Keratinocyte (primary cell): ENCODE measurements around the gene G6PD. TPM values are rescaled to one million over a fixed set of nuclear protein-coding genes. Genes with fewer than 3 reads are reported as not detected.

ENCODE experiments used
- DNase-seq: peaks from one replicate; pipeline ENCODE4 v3.0.0-alpha.2; 2011; ENCODE audit warnings: low read depth, missing footprints, low spot score
- FAIRE-seq: peaks from 2 replicates; lab custom pipeline; 2011; peaks lifted over from hg19 to GRCh38; lab: Jason Lieb, UNC
- H2AFZ ChIP-seq: 2 replicates; pipeline ENCODE4 v1.6.0; 2012; ENCODE audit warnings: low read length, control low read depth, inconsistent platforms; ENCODE audit not compliant: control insufficient read depth
- H3K27ac ChIP-seq: 2 replicates; pipeline ENCODE4 v1.5.1; 2011; ENCODE audit warnings: low read length; ENCODE audit not compliant: control insufficient read depth, insufficient read depth
- H3K27me3 ChIP-seq: 3 replicates; pipeline ENCODE4 v1.6.0; 2011; ENCODE audit warnings: low read length; ENCODE audit not compliant: control insufficient read depth, insufficient read depth; ENCODE audit errors: extremely low read depth
- H3K36me3 ChIP-seq, 2 experiments: 2 replicates in 1 of 2; 3 replicates in 1 of 2; pipeline ENCODE4 v1.5.1; 2011; ENCODE audit warnings: low read length in 2 of 2, mild to moderate bottlenecking in 1 of 2; ENCODE audit not compliant: control insufficient read depth in 2 of 2, insufficient read depth in 2 of 2; ENCODE audit errors: extremely low read depth in 1 of 2
- H3K4me1 ChIP-seq: 3 replicates; pipeline ENCODE4 v1.5.1; 2011; ENCODE audit warnings: low read length; ENCODE audit not compliant: control insufficient read depth, insufficient read depth; ENCODE audit errors: extremely low read depth
- H3K4me2 ChIP-seq: 3 replicates; pipeline ENCODE4 v1.6.0; 2011; ENCODE audit warnings: low read depth, low read length; ENCODE audit not compliant: control insufficient read depth, insufficient read depth; ENCODE audit errors: extremely low read depth
- H3K4me3 ChIP-seq, 3 experiments: fragments of 200-600 bp in 1 of 3; sonication (generic) in 1 of 3; 2 replicates in 2 of 3; 3 replicates in 1 of 3; pipeline ENCODE4 v1.5.1; 2011 to 2016; ENCODE audit warnings: low read length in 3 of 3, mild to moderate bottlenecking in 3 of 3, control low read depth in 2 of 3, inconsistent platforms in 1 of 3, low read depth in 1 of 3, mixed read lengths in 1 of 3, mixed run types in 1 of 3, moderate library complexity in 1 of 3; ENCODE audit not compliant: control insufficient read depth in 2 of 3, insufficient read depth in 2 of 3; ENCODE audit errors: extremely low read depth in 1 of 3
- H3K79me2 ChIP-seq: 2 replicates; pipeline ENCODE4 v1.6.0; 2012; ENCODE audit warnings: low read length; ENCODE audit not compliant: control insufficient read depth, insufficient read depth
- H3K9ac ChIP-seq: 3 replicates; pipeline ENCODE4 v1.6.0; 2011; ENCODE audit warnings: low read length; ENCODE audit not compliant: control insufficient read depth, insufficient read depth; ENCODE audit errors: extremely low read depth
- H3K9me1 ChIP-seq: 3 replicates; pipeline ENCODE4 v1.6.0; 2011; ENCODE audit warnings: low read length; ENCODE audit not compliant: control insufficient read depth, insufficient read depth; ENCODE audit errors: extremely low read depth
- H3K9me3 ChIP-seq: 2 replicates; pipeline ENCODE4 v1.5.1; 2012; ENCODE audit warnings: low read depth, low read length; ENCODE audit not compliant: control insufficient read depth
- H4K20me1 ChIP-seq: 3 replicates; pipeline ENCODE4 v1.6.0; 2011; ENCODE audit warnings: low read length; ENCODE audit not compliant: control insufficient read depth, insufficient read depth; ENCODE audit errors: extremely low read depth
- CTCF ChIP-seq, 3 experiments: IDR thresholded peaks in 1 of 3; conservative IDR thresholded peaks in 1 of 3; optimal IDR thresholded peaks in 1 of 3; 2 replicates in 2 of 3; 3 replicates in 1 of 3; pipeline versions ENCODE3 to v1.5.1; 2011; ENCODE audit warnings: low read length in 3 of 3, mild to moderate bottlenecking in 3 of 3, moderate library complexity in 2 of 3, control low read depth in 1 of 3, inconsistent platforms in 1 of 3; ENCODE audit not compliant: insufficient read depth in 2 of 3; ENCODE audit errors: extremely low read depth in 1 of 3
- EZH2 ChIP-seq: IDR thresholded peaks from one replicate; pipeline ENCODE4 v1.6.1; 2012; ENCODE audit warnings: inconsistent platforms, mild to moderate bottlenecking, low read length, moderate library complexity
- dilution Hi-C: fragments of 300-500 bp; cut with MboI; formaldehyde crosslinking; loops from one replicate; pipeline ENCODE4 v1.7.0; 2020; ENCODE audit warnings: low sequenced_read_pairs; ENCODE audit not compliant: extremely low pct_ligation_motif_present
- polyA plus RNA-seq, 5 experiments: library from polyadenylated mRNA; depleted of rRNA in 3 of 5; stranded (reverse) in 3 of 5; stranded (forward) in 1 of 5; unstranded in 1 of 5; fragments of >200 nt; gene quantifications; 1 replicate in 1 of 5; 2 replicates in 3 of 5; 3 replicates in 1 of 5; pipeline versions ENCODE4 v1.2.1 to v1.2.3, GENCODE V29; 2011 to 2012; ENCODE audit warnings: missing spikeins in 2 of 5, low read depth in 1 of 5, low replicate concordance in 1 of 5

The G6PD gene
- polyA plus RNA-seq, 1 donor (not counting 4 experiments of a cell fraction or from before 2014, with no cell fraction given): 41.6 TPM

DNA sequence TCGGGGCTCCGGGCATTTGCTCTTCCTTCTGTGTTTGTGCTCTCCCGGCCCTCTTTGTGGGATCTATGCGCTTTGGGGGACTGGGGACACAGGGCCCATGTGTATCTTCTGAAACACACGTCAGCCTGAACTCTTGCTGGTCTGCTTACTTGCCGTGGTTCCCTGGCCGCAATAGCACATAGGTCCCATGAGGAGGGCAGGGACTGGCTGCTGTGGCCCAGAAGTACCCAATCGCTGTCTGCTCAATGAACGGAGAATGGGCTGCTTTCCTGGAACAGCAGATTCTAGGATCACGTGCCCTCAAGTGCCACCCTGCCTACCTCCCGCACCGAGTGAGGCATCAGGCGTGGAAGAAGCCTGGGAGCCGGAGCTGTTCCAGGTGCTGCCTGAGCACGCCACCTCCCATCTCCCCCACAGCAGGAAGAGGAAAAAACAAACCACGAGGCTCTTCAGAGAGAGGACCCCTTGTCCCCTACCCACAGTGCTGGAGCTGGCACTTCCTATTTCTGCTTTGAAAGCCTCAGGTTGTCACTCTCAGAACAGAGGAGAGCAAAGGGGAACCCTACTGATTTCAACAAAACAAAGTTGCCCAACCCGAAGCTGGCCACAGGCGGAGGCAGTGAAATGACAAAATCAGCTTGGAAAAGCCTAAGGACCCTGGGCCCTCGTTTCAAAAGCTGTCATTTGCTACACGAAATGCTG is 3.8 kb downstream of the G6PD start:
- DNase-seq: no peak
- Histone ChIP-seq H3K9ac (peak overlapping the region; percentile 69), H3K4me3 (peak overlapping the region in 1 of 3 experiments; percentile 11)

GRCh38 chrX:154541896-154542722 is 4.5 kb downstream of the G6PD start:
- Histone ChIP-seq H3K9me1 (no peaks in the 10 kb centered on the region), H3K27me3 (no peaks in the 10 kb centered on the region), H3K27ac (peak overlapping the region; percentile 86), H3K4me2 (peak overlapping the region; percentile 72), H3K4me3 (peak overlapping the region in 2 of 3 experiments; percentile 9 to 25), H3K4me1 (peaks cover 30% of the 10 kb centered on the region), H4K20me1 (no peaks in the 10 kb centered on the region), H3K9me3 (no peaks in the 10 kb centered on the region), H3K79me2 (peaks cover 9% of the 10 kb centered on the region), H2AFZ (no peak overlapping the region), H3K36me3 (peaks cover 1 to 3% of the 10 kb centered on the region in 2 experiments), H3K9ac (peak overlapping the region; percentile 71)
- FAIRE-seq (no peak), DNase-seq (no peak)
- TF ChIP-seq CTCF (optimal IDR thresholded peaks at IDR 0.05 in 1 of 3, IDR thresholded peaks at IDR 0.05 in 1 of 3, conservative IDR thresholded peaks at IDR 0.05 in 1 of 3; ENCODE audit: extremely low read depth in 1 of 3, insufficient read depth in 2 of 3, low read length in 3 of 3): no peak
- no peak for TF ChIP-seq EZH2
- dilution Hi-C loops: no loop called here

More for the DNA sequence above, 3.8 kb downstream of the G6PD start:
- TF ChIP-seq CTCF (optimal IDR thresholded peaks at IDR 0.05 in 1 of 3, IDR thresholded peaks at IDR 0.05 in 1 of 3, conservative IDR thresholded peaks at IDR 0.05 in 1 of 3; ENCODE audit: extremely low read depth in 1 of 3, insufficient read depth in 2 of 3, low read length in 3 of 3) (no peak), EZH2 (no peak)
- no peaks in the 10 kb centered on the region for H3K9me3 ChIP-seq
- peaks cover 30% of the 10 kb centered on the region for H3K4me1 ChIP-seq
- FAIRE-seq: no peak
- H3K27me3 ChIP-seq: no peaks in the 10 kb centered on the region
- H3K79me2 ChIP-seq: peaks cover 10% of the 10 kb centered on the region
- no peaks in the 10 kb centered on the region for H3K9me1 ChIP-seq
- peaks cover 1 to 3% of the 10 kb centered on the region in 2 experiments for H3K36me3 ChIP-seq
- dilution Hi-C loops: no loop called here
- H4K20me1 ChIP-seq: no peaks in the 10 kb centered on the region
- peak overlapping the region; percentile 86 for H3K27ac ChIP-seq
- peak overlapping the region; percentile 53 for H3K4me2 ChIP-seq
- no peak overlapping the region for H2AFZ ChIP-seq
